HG02870 (cell line): Measurements from ENCODE around the gene SLC6A7.
"Not testable (repeated sequence)": the region's sequence is repeated elsewhere in the genome, so short reads cannot be mapped to it uniquely, and the experiment has no call there.

Experiments
- ATAC-seq: cut with Tn5 transposase; IDR thresholded peaks from one replicate; pipeline ENCODE4 v1.9.1; 2021; ENCODE audit warnings: mild to moderate bottlenecking, moderate library complexity; ENCODE audit not compliant: unreplicated experiment

The SLC6A7 gene

GRCh38 chr5:150238646-150239045 lies 48.8 kb downstream of the SLC6A7 start:
- ATAC-seq, result no peak

- no peak for ATAC-seq
These were observed 49.4 kb downstream of the SLC6A7 start for GRCh38 chr5:150239099-150239793.

GRCh38 chr5:150239794-150240122 lies 49.9 kb downstream of the SLC6A7 start:
- no peak for ATAC-seq

- no peak for ATAC-seq
These were observed 51.7 kb downstream of the SLC6A7 start for GRCh38 chr5:150241298-150242160.

- no peak for ATAC-seq
These were observed 52.5 kb downstream of the SLC6A7 start for GRCh38 chr5:150242251-150242894.

GRCh38 chr5:150243590-150243989 lies 53.7 kb downstream of the SLC6A7 start:
- ATAC-seq, result no peak

- no peak for ATAC-seq
These were observed 54.3 kb downstream of the SLC6A7 start for GRCh38 chr5:150244209-150244608.

GRCh38 chr5:150245111-150245789 lies 55.4 kb downstream of the SLC6A7 start:
- no peak for ATAC-seq

- ATAC-seq, result no peak
These were observed 55.9 kb downstream of the SLC6A7 start for GRCh38 chr5:150245808-150246207.

- ATAC-seq, result no peak
These were observed 56.6 kb downstream of the SLC6A7 start for GRCh38 chr5:150246429-150246828.

- no peak for ATAC-seq
These were observed 57.0 kb downstream of the SLC6A7 start for GRCh38 chr5:150246835-150247234.

- ATAC-seq, result no peak
These were observed 57.9 kb downstream of the SLC6A7 start for GRCh38 chr5:150247726-150248125.

GRCh38 chr5:150248493-150248892 lies 58.6 kb downstream of the SLC6A7 start:
- not testable (repeated sequence) for ATAC-seq

- ATAC-seq, result no peak
These were observed 59.1 kb downstream of the SLC6A7 start for GRCh38 chr5:150248946-150249345.

- no peak for ATAC-seq
These were observed 59.9 kb downstream of the SLC6A7 start for GRCh38 chr5:150249744-150250143.

GRCh38 chr5:150251504-150251903 lies 61.6 kb downstream of the SLC6A7 start:
- ATAC-seq, result no peak

GRCh38 chr5:150252489-150252888 lies 62.6 kb downstream of the SLC6A7 start:
- no peak for ATAC-seq

GRCh38 chr5:150253416-150254208 lies 63.8 kb downstream of the SLC6A7 start:
- no peak for ATAC-seq

GRCh38 chr5:150254363-150254762 lies 64.5 kb downstream of the SLC6A7 start:
- ATAC-seq, result no peak

GRCh38 chr5:150254774-150255173 lies 64.9 kb downstream of the SLC6A7 start:
- no peak for ATAC-seq
